Cortex of kidney (tissue), 1 donor: ENCODE measurements around the gene SFMBT1.

Experiments used
- DNase-seq: peaks from one replicate; lab custom pipeline; 2025; lab: John Stamatoyannopoulos, UW

SFMBT1 gene

DNA sequence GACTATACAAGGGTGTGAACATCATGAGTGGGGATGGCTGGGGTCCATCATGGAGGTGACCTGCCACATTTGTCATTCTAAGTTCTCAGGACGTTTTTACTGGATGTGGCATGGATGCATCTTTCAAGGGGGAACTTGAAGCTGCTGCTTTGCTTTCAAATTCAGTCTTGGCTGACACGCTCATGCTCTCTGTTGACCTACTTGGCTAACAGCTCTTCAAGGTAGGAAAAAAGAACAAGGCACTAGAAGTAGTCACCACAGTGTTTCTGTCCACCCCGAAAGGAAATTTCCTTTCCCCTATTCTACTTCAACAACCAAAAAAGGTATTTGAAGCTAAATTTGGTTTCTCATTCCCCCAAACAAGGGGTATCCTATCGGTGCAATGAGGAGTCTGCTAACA lies 163.5 kb downstream of the SFMBT1 start:
- DNase-seq: no peak

DNA sequence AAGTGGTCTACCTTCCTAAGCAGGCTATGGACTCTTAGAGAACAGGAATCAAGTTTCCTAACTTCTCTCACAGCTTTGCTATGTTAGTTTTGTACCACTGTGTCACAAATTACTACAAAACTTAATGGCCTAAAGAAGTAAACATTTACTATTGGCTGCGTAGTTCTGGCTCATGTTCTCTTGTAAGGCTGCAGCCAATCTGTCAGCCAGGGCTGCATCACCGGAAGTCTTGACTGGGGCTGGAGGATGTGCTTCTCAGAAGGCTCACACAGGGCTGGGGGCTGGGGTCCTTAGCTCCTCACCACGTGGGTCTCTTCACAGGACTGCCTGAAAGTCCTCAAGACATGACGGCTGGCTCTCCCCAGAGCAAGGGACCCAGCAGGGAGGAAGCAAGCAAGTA lies 164.0 kb downstream of the SFMBT1 start:
- no peak for DNase-seq

DNA sequence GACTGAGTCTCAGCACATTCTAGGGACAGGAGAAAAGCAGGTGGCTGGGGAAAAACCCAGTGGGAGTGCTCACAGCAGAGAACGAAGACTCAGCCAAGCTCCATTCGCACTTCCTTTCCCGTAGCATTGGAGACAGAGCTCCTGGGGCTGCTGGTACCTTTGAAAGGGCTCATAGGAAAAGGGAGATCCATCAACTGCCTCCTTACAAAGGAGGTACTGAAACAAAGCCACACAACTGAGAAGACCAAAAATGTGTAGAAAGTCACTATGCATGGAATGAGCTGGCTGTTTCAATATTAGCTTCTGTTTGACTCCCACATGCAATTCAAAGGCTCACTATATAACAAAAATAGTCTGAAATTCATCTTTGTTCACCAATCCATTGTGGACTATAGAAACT lies 165.4 kb downstream of the SFMBT1 start:
- no peak for DNase-seq

DNA sequence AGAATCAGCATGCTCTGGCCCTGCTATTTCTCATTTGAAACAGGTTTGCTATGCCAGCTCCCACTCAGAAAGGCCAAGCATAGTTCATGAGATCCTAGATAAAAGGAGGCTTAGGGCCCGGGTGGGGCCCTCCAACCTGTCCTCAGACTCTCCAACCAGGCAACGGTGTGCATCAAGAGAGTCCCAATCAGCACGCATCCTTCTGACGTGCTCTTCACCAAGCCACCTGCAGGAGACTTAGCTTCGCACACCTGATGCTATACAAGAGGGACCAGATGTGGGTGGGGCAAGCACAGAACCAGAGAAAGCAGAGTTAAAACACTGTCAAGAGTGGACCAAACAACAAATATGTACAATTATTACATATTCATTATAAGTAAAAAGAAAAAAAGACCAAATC lies 165.8 kb downstream of the SFMBT1 start:
- DNase-seq: no peak

DNA sequence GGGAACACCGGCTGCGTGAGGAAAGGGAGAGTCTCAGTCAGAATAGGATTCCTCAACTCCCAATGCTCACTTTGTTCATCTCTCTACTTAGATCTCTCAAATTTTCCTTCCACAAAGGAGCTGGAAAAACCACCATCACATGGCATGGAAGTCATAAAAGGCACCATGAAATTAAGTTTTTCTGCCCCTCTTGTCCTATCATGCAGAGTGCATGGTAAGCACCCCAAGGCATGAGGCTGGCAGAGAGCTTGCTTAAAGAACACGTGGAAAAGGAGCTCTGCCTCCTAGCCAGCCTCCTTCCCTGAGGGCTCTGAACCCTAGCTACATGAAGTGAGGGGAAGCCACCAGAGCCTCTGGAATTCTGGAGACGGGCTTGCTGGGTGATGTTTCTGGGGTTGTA lies 166.3 kb downstream of the SFMBT1 start:
- DNase-seq: no peak

DNA sequence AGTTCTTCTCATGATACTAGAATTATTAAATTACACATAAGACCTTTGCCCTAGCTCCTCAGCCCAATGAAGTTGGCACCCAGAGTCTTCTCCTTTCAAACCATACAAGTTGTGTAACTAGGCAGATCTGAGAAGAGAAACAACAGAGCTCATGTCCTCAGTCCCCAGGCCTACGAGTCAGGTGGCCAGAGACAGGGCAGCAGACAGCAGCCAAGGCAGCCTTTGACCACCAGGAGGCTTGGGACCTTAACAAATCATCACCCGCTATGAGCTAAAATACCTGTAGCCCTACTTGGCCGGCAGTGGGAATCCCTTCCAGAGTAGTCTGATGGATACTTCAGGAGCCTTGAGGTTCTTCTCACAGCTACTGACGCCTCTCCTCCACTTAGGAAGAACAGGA lies 166.8 kb downstream of the SFMBT1 start:
- DNase-seq: no peak

DNA sequence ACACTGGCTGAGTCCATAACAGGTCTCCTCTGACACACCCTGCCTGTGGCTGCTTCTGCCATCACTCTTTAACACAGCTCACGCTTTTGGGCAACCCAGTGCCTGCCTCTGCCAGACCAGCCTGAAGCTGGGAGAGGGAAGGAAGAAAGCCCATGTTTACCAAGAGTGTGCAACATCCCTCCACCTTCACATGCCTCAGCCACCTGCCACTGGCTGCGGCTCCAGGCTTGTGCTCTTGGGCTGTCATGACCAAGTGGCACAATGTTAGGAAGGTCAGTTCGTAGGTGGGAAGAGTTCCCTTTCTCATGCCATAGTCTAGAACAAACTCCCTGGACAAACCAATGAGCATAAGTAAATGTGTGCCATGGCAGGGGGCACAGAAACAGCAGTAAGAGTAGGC lies 168.8 kb downstream of the SFMBT1 start:
- no peak for DNase-seq

DNA sequence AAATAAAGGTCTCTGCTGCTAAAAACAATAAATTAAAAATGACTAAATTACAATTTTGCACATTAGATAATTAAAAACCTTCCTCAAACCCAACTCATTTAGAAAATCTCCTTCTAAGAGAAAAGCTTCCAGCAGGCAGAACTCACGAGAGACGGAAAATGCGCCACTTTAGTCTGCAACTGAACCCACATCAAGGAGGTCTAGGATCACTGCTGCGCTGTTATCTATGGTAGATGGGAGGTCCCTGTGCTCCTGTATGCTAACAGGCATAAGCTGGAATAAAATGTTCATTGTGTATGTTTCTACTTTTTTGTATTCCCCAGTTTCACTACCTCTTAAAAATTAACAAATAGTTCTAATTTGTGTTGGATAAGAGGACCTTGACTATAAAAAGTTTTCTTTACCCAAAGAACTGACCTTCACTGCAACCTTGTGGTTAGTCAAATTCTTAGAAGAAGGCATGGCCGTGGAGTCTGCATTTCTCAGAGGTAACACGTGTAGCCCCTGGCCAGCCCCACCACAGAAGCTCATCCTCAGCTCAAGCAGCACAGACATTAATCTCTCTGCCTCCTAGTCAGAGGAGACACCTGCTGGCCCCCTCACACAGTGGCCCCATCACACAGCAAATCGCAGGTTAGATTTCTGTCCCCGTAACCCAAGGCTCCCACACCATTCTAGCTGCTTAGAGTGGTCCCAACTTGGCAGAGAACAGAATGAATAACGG lies 170.8 kb downstream of the SFMBT1 start:
- no peak for DNase-seq

DNA sequence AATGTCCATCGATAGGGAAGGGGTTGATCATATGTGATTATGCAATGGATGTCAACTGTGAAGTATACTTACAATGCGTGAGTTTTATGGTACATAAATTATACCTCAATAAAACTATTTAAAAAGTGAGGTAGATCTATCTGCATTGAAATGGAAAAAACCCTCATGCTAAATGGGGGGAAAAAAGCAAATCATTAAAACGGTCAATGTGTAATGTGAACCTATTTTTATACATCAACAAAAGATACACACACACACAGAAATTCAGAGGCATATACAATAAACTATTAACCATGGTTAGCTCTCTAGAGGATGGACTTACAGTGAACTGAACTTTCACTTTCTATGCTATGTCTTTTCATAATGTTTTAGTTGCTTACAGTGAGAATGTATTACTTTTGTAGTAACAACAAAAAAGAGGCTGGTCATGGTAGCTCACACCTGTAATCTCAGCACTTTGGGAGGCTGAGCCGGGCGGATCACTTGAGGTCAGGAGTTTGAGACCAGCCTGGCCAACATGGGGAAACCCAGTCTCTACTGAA lies 171.6 kb downstream of the SFMBT1 start:
- DNase-seq: no peak

DNA sequence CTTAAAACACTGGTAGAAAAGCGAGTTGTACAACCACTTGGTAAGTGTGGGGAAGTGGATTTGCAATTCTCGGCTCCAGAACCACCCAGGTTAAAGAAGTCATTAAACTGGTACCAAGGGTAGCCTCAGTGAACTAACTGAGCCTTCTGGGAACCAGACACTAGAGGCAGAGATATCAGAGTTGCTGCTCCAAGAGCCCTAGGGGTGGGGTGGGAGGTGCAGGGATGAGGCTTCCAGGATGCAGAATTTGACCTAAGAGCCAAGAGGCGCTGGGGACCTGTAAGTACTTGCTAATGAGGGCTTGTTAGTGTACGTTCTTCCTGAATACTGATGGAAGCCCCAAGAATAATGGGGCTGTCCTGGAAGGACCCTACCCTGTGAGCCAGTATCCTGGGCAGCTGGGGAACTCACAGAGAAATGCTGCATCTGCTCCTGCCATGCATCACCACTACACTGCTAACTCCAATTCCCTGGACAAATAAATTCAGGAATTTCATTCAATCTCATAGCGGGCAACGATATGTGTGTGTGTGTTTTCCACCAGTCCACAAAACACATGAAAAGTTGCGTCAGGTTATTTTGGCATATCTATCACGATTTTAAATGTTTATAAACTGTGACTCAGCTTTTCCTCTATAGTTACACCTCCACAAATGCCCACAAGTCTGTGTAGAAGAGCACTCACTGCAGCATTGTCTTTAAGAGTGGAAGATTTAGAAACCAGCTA lies 172.3 kb downstream of the SFMBT1 start:
- no peak for DNase-seq

DNA sequence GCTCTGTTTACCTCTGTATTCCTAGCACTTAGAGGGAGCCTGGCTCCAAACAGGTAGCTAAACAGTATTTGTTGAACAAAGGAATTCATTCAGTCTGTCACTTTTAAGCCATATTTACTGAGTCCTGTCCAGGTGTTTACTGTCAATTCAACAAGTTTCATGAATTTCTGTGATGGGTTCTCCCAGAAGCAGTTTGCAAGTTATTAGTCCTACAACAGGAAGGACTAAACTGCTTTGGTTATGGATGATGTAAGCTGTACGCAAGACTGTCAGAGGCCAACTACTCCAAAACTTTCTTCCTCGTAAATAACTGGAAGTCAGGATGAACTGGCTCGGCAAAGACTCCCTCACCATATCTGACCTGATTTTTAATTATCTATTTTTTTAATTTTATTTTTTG lies 173.6 kb downstream of the SFMBT1 start:
- no peak for DNase-seq

DNA sequence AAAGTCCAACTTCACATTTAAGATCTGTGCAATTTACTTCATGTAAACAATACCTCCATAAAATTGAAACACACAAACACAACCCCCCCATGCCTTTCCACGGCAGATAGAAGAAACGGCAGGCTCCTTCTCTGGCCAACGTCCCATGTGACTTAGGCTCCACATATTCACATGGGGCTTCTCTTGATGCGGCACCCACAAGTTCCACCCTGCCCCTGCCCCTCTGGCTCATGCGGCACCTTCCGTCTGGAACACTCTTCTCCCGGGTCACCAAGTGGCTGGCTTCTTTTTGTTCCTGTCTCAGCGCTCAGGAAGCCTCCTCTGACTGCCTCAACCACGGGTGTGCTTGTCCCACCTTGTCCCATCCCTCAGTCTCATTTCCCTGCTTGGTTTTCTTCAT lies 174.1 kb downstream of the SFMBT1 start:
- DNase-seq: no peak

DNA sequence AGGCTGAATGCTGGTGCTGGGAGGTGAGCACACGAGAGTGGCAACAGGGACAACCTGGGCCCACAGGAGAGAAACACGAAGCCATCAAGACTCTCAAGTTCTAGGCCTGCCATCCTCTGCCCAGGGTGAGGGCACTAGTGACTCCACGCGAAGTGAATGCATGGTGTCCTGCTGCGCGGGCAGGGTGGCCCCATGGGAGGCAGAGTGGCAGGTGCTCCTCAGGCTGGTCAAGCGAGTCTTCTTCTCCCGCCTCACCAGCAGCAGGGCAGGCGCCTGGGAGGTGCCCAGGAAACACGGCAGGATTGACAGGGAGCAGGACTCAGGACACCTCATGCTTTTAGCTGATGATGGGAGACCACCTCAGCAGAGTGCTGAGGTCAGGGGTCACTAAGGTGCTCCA lies 175.4 kb downstream of the SFMBT1 start:
- DNase-seq: no peak

DNA sequence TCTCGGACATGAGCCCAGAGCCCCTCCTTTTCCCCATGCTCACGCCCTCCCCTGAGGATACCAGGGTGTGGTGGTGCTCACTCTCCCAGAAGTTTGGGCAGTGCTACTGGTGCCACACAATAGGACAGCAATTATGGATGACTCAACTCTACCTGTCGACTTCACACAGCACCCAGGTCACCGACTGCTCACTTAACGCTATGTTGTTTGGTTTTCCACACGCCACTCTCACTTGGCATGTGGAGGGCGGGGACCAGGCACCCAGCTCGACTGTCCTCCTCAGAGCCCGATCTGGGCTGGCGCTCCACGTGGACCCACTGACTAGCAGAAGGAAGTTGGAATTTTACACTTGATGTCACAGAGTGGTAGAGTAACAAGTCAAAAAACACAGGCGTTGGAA lies 179.4 kb downstream of the SFMBT1 start:
- no peak for DNase-seq

DNA sequence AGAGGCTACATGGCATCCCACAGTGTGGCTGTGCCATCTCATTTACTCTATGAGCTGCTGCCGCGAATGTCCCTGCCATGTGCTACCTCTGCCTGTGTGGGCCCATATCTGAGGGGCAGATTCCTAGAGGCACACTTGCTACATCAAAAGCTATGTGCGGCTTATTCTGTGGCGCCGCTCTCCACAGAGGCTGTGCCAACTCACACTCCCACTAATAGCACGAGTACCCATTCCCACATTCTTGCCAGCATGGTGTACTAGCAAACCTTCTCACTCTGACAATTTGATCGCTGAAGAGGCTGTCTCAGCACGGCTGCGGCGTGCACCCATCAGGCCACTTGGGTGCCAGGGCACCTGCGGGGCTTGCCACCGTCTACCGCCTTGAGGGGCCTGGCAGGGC lies 179.9 kb downstream of the SFMBT1 start:
- DNase-seq: no peak

DNA sequence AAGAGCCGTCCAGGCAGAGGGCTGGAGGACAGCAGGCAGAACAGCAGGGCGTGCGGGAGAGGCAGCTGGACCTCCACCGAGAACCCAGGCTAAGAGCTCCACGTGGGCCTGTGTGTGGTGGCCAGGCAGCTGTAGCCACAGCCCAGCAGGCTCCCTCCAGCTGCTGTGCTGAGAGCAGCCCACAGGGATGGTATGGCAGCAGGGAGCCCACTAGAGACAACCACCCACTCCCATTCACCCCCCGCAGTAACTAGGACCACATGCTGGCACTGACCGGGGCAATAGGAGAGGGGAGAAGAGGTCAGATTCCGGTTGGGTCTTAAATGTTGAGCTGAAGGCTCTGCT lies 185.5 kb downstream of the SFMBT1 start:
- no peak for DNase-seq

DNA sequence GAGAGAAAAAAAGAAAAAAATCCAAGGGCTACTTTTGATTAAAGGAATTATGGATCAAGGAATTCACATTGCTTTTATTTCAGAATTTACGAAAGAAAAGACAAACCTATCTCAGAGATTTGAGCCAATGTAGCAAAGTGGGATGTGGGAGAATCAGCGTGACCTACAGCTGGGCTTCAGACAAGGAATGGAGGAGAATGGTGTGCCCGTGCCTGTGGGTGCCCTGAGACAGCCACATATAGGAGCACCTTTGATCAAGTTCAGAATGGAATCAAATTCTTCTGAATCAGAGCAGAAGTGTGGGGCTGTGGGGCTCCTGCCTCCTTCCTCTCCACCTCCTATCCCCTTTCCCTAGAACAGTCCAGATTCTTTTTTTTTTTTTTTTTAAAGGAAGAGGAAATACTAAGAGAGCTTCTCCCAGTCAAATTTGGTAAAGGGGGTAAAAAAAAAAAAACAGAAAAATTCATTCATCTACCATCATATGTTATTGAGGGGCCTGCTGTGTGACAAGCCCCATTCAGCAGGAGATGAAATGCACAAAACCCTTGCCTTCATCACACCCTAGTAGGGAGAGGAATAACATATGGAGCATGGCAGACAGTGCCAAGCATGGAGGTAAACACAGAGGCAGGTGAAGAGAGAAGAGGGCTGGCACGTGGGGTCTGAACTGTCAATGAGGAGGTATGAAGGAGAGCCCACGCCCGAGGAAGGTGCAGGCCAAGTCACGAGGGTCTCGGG lies 186.0 kb downstream of the SFMBT1 start:
- no peak for DNase-seq

DNA sequence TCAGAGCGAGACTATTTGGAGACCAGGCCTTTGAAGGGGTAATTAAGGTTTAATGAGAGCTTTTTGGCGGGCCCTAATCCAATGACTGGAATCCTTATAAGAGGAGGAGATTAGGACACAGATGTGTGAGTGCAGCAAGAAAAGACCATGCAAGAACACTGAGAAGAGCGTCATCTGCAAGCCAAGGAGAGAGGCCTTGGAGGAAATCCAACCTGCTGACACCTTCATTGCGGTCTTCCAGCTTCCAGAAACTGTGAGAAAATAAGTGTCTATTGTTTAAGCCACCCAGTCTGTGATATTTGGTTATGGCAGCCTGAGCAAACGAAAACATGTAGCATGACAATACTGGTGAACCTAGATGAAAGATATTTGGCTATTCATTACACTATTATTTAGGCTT lies 188.0 kb downstream of the SFMBT1 start:
- DNase-seq: no peak

DNA sequence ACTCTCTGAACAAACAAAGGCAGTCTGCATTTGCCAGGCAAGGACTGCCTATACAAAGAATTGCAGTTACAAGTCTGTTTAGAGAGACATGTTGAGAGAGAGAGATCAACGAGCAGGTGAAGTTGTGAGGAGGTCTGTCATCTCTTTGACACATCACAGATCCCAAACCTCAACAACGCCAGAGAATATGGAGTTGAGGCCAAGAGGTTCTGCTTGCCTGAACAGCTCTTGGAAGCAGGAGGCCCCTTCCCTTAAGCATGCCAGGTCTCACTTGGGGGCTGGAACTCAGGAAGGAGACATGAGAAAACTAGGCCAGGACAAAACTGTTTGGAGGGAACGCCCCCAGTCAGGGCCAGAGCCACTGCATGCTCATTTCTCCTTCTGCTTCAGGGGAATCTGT lies 188.7 kb downstream of the SFMBT1 start:
- DNase-seq: no peak

DNA sequence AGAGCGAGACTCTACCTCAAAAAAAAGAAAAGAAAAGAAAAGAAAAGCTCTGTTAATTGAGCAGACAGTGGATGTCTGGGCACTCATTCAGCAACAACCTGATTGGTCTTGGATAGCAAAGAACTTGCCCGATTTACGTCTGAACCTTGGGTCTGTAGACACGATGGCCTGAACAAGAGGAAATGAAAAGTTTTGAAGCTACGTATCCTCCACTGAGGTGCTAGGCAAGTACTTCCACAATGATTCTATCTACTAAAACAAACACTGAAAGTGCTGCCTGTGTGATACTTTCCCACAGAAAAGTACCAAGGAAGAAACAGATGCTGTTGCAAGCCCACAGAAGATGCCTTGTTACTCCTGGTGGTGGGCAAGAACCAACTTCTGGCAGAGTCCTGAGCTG lies 189.2 kb downstream of the SFMBT1 start:
- no peak for DNase-seq

DNA sequence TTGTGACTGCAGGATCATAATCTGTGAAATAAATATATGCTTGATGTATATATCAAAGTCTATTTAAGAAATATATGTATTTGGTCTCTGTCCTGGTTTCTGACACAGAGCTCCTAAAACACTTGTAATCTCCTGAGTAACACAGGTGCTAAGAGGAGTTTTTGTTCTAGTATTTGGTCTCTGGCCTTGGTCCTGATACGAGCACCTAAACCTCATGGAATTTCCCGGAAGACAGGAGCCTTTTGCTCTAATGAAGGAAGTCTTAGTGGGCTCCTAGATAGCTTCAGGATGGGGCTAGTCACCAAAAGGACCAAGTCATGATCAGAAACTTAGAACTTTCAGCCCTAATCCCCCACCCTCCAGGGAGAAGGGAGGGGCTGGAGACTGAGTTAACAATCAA lies 191.9 kb downstream of the SFMBT1 start:
- DNase-seq: no peak
